Measurements from ENCODE around the gene SPN.
"Not testable (repeated sequence)": the region's sequence is repeated elsewhere in the genome, so short reads cannot be mapped to it uniquely, and the experiment has no call there.

Gene SPN, protein sequence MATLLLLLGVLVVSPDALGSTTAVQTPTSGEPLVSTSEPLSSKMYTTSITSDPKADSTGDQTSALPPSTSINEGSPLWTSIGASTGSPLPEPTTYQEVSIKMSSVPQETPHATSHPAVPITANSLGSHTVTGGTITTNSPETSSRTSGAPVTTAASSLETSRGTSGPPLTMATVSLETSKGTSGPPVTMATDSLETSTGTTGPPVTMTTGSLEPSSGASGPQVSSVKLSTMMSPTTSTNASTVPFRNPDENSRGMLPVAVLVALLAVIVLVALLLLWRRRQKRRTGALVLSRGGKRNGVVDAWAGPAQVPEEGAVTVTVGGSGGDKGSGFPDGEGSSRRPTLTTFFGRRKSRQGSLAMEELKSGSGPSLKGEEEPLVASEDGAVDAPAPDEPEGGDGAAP
- 42.2 to 321 (median 232) reads per million in 3 experiments for total RNA-seq

GRCh38 chr16:29663016-29663806 is at the start of gene SPN:
SPN (plus strand) TSS chr16:29663247; CDS start chr16:29663729, 482 bp downstream.
- DNase-seq = peak; percentile 35

DNA sequence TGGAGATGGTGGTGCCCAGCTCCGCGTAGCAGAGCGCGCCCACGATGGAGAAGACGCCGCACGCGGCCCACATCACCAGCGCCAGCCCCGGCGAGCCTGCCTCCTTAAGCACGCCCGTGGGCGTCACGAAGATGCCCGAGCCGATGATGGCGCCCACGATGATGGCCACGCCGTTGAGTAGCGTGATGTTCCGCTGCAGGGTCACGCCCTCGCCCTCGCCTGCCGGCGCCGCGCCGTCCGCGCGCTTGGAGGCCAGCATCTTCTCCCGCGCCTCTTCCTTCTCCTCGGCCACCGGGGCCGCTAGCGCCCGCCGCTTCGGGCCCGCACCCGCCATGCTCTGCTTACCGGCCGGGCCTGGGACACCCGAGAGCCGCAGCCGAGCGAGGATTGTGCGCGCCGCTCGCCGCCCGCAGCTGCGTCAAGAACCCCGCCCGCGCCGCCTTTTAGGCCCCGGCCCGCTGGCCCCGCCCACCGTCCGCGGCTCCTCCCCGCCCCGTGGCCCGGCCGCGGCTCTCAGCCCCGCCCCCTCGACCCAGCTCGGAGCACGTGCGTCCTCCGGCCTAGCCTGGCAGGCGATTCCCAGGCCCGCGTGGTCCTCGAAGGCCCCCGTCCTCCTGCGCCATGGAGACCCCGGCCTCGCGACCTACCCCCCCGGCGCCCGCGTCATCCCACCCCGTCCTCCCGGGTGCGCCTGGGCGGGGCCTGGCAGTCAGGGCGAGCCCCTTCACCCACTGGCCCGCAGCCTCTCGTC is 49.6 kb upstream of the SPN start:
- peak; percentile 85 for DNase-seq

DNA sequence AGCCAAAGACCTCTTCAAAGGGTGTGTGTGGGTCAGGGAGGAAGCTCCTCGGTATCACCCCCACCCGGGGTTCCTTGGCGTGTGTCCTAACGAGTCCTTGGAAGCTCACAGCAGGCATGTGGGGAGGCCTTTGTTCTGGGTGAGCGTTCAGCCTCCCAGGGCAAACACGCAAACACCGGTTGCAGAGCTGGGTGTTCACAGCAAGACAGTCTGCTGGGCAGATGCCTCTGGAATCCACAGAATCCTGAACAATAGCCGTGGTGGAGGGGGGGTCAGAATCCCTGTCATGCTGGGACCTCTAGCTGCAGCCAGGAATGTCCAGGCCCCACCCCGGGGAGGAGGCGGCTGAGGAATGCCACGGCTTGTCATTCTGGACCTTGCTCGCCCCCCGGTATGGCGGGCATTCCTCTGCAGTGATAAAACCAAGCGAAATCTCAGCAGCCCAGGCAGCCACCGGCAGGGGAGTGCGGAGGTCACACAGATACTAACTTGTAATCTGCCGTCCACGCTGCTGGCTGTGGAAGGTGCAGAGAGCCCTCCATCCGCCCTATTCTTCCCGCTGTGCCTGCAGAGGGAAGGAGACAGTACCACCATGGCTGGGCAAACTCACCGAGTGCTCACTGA is 48.2 kb upstream of the SPN start:
- not testable (repeated sequence) for DNase-seq

GRCh38 chr16:29616127-29616526 is 46.9 kb upstream of the SPN start:
- not testable (repeated sequence) for DNase-seq

DNA sequence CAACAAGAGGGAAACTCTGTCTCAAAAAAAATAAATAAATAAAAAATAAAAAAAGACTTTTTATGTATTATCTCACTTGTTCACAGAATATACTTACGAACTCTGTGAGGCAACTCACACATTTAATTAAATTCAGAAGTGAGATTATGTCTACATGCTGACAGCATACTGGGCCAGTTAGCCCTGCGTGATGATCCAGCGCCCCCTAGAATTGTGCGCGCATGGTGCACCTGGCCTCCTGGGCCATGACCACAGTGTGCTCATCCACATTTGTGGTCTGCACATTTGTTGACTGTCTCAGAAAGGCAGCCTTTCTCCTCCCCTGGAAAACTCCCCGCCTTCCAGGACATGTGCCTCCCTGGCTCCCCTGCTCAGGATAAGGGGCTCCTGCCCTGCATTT is 42.5 kb upstream of the SPN start:
- DNase-seq = not testable (repeated sequence)

GRCh38 chr16:29622738-29623137 is 40.3 kb upstream of the SPN start:
- DNase-seq = not testable (repeated sequence)

DNA sequence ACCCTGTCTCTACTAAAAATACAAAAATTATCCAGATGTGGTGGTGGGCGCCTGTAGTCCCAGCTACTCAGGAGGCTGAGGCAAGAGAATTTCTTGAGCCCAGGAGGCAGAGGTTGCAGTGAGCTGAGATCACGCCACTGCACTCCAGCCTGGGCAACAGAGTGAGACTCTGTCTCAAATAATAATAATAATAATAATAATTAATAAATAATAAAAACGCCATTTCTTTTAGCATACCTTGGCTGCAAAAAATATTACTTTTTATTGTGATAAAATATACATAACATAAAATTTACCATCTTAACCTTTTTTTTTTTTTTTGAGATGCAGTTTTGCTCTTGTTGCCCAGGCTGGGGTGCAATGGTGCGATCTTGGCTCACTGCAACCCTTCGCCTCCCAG is 39.8 kb upstream of the SPN start:
- DNase-seq = not testable (repeated sequence)

- not testable (repeated sequence) for DNase-seq
Observed at GRCh38 chr16:29625114-29625513, 37.9 kb upstream of the SPN start.

DNA sequence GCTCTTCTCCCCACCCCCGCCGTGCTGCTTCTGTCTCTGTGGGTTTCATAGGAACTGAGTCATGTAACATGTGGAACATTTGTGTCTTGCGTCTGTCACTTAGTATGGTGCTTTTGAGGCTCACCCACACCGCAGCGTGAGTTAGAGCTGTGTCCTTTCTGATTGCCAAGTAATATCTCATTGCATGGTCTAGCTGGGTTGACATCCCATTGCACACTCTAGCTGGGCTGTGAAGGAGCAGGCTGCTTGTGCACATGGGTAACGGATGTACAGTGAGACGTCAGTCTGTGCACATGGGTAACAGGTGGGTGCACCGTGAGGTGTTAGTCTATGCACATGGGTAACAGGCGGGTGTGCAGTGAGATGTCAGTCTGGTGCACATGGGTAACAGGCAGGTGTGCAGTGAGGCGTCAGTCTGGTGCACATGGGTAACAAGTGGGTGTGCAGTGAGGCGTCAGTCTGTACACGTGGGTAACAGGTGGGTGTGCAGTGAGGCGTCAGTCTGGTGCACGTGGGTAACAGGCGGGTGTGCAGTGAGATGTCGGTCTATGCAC is 36.2 kb upstream of the SPN start:
- DNase-seq = peak; percentile 52

GRCh38 chr16:29627661-29628075 is 35.4 kb upstream of the SPN start:
- peak; percentile 35 for DNase-seq

- DNase-seq = not testable (repeated sequence)
Observed at GRCh38 chr16:29628707-29629106, 34.3 kb upstream of the SPN start.

GRCh38 chr16:29629318-29629717 is 33.7 kb upstream of the SPN start:
- not testable (repeated sequence) for DNase-seq

DNA sequence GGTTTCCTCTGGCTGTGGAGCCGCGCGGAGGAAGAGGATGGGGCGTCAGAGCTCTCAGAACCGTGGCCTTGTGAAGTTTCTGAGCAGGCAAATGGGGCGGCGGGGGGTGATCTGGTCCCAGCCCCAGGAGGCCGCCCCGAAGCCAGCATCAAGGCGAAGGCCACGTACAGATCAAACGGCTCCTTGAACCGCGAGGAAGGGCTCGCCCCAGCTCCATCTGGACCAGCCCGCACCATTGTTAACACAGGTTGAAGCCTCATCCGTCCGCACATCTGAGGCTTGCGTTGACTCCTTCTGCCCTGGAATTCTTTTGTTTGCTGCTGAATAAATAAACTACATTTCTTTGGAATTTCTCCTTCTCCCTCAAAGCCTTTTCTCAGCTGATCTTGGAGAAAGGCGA is 31.4 kb upstream of the SPN start:
- DNase-seq = not testable (repeated sequence)

DNA sequence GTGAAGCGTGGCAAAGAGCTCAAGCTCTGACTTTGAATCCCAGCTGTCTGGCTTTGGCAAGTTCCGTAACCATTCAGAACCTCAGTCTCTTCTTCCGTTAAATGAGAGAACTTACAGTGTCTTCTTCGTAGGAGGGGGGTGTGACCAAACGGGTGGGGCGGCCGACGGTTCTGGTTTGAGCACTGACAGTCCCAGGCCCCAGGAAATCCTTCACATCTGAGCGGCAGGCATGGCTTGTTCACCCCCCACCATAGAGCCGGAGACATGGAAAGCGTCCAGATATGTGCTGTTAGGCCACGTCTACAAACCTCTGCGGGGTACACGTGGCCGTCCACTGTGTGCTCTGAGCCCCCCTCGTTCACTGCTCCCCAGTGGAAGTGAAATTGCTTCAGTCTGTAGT is 27.1 kb upstream of the SPN start:
- not testable (repeated sequence) for DNase-seq

GRCh38 chr16:29636368-29636767 is 26.7 kb upstream of the SPN start:
- not testable (repeated sequence) for DNase-seq

DNA sequence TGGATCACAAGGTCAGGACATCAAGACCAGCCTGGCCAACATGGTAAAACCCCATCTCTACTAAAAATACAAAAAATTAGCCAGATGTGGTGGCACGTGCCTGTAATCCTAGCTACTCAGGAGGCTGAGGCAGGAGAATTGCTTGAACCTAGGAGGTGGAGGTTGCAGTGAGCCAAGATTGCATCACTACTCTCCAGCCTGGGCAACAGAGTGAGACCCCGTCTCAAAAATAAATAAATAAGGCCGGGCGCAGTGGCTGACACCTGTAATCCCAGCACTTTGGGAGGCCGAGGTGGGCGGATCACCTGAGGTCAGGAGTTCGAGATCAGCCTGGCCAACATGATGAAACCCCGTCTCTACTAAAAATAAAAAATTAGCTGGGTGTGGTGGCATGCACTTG is 24.3 kb upstream of the SPN start:
- DNase-seq = not testable (repeated sequence)

- DNase-seq = peak; percentile 20
Observed at GRCh38 chr16:29641561-29641960, 21.5 kb upstream of the SPN start.

- DNase-seq = no peak
Observed at GRCh38 chr16:29643596-29643995, 19.5 kb upstream of the SPN start.

DNA sequence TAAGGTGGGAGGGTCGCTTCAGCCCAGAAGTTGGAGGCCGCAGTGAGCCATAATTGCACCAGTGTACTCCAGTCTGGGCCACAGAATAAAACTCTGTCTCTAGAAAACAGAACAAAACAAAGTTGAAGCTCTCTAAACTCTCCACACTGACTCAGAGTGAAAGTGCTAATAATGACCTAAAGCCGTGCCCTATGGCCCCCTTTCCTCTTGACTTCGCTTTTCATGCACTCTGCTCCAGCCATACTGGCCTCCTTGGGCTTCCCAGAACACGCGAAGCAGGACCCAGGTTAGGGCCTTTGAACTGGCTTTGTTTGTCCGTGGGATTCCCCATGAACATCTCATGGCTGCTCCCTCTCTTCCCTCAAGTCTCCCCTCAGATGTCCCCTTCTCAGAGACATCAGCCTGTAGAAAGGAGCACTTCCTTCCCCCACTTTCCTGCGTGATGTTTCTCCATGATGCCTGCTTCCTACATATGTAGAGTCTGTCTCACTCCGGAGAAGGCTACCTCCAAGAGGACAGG is 18.6 kb upstream of the SPN start:
- no peak for DNase-seq

- DNase-seq = no peak
Observed at GRCh38 chr16:29644973-29645693, 17.9 kb upstream of the SPN start.

DNA sequence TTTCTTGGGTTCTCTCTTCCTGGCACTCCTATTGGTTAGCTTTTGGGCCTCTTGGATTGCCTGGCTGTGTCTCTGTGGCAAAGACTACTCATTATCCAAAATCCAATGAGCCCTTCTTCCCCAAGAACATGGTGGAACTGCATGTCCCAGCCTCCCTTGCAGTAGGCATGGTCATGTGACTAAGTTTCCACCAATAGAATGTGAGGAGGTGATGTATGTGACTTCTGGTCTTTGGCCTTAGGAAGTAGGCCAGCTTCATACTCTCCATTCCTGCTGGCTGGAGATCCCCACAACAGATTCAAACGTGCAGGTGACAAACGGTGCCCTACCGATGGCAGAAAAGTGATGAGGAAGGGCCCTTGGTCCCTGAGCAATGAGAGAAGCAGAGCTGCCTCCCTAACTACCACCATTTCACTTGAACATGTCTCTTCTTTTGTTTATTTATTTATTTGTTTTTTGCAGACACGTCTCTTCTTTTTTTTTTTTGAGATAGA is 17.3 kb upstream of the SPN start:
- no peak for DNase-seq
